Muscle layer of colon (tissue), 2 donors: Measurements from ENCODE around the gene CCDC33.

Experiments used
- H3K27ac ChIP-seq: one replicate; pipeline ENCODE4 v1.7.0; 2013; ENCODE audit warnings: low read depth, mild to moderate bottlenecking, low read length, moderate library complexity
- H3K27me3 ChIP-seq, 2 donors: one replicate each; pipeline ENCODE4 v1.7.0; 2013; ENCODE audit warnings: low read length in 2 of 2, mild to moderate bottlenecking in 2 of 2; ENCODE audit not compliant: insufficient read depth in 2 of 2, control insufficient read depth in 1 of 2
- H3K36me3 ChIP-seq: one replicate; pipeline ENCODE4 v1.7.0; 2013; ENCODE audit warnings: mild to moderate bottlenecking, low read length; ENCODE audit not compliant: insufficient read depth
- H3K4me1 ChIP-seq: one replicate; pipeline ENCODE4 v1.7.0; 2013; ENCODE audit warnings: mild to moderate bottlenecking, low read length; ENCODE audit not compliant: insufficient read depth
- H3K4me3 ChIP-seq, 2 donors: one replicate each; pipeline ENCODE4 v1.7.0; 2013; ENCODE audit warnings: low read length in 2 of 2, low read depth in 1 of 2, mild to moderate bottlenecking in 1 of 2, moderate library complexity in 1 of 2
- H3K9ac ChIP-seq: one replicate; pipeline ENCODE4 v1.7.0; 2013; ENCODE audit warnings: low read length
- H3K9me3 ChIP-seq: one replicate; pipeline ENCODE4 v1.7.0; 2013; ENCODE audit warnings: mild to moderate bottlenecking, low read length
- donor health status: abdominal sarcoma.
- donor health status: Adenocarcinoma of cecum.

The CCDC33 gene

DNA sequence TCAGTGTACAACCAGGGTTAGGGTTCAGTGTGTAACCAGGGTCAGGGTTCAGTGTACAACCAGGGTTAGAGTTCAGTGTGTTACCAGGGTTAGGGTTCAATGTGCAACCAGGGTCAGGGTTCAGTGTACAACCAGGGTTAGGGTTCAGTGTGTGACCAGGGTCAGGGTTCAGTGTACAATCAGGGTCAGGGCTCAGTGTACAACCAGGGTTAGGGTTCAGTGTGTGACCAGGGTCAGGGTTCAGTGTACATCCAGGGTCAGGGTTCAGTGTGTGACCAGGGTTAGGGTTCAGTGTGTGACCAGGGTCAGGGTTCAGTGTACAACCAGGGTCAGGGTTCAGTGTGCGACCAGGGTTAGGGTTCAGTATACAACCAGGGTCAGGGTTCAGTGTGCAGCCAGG lies 98.0 kb downstream of the CCDC33 start:
- Histone ChIP-seq H3K9ac (no peak overlapping the region), H3K4me3 (no peak overlapping the region), H3K9me3 (no peaks in the 10 kb centered on the region), H3K27ac (no peak overlapping the region), H3K36me3 (no peaks in the 10 kb centered on the region), H3K4me1 (no peaks in the 10 kb centered on the region), H3K27me3 (no peaks in the 10 kb centered on the region)

DNA sequence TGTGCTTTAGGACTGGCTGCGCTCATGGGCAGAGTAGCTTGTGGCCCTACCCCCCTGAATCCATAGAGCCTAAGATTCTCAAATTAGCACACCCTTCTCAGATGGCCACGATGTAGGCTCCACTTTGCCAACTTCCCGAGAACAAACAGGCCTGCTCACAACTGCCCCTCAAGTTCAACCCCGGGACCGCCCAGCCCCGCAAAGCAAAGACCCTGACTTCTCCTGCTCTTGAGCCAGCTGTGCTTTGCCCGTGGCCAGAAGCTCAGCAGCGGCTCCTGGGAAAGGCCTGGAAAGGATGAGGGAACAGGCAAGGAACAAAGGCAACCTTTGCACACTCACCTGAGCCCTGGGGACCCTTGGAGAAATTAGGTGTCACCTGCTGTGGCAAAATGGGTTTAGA lies 99.3 kb downstream of the CCDC33 start:
- no peak overlapping the region for H3K27ac ChIP-seq
- H3K4me1 ChIP-seq, result no peaks in the 10 kb centered on the region
- H3K9ac ChIP-seq, result no peak overlapping the region
- no peak overlapping the region for H3K4me3 ChIP-seq
- no peaks in the 10 kb centered on the region for H3K27me3 ChIP-seq
- H3K9me3 ChIP-seq, result no peaks in the 10 kb centered on the region
- no peaks in the 10 kb centered on the region for H3K36me3 ChIP-seq

DNA sequence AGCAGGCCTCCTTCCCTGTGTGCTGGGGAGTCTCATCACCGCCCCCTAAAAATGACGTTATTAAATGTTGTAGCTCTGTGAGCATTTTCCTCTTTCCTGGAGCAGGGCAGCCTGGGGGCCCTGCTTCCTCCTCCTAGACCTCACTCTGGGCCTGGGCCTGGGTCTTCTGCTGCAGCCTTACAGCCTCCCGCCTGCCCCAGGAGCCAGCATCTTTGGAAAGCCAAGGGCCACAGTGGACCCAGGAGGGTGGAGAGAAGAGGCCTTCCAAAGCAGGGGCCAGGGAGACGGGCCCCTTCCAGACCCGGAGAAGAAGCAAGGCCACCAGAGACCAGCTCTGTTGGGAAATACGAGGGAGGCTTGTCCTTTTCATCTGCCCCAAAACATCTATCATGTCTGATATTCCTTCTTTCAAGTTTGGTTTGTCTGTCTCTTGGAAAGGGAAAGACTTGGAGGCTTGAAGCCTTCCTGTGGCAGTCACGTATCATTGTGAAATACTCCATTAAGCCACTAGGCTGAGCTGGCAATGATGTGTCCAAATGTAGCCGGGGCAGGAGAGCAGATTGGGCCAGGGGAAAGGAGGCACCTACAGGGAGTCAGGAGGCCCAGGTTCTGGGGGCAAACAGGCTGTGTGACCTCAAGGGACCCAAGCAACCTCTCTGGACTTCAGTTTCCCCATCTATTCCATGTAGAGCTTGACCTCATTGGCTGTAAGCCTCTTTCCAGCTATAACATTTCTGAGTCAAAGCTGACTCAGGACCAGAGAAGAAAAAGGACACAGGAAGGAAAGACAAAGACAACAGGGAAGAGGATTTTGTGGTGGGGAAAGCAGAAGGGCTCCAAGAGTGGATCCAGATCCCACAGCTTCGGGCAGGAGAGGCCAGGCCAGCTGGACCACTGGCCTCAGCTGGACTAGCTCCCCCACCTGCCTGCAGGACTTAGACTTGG lies 100.2 kb downstream of the CCDC33 start:
- H3K9ac ChIP-seq, result no peak overlapping the region
- no peak overlapping the region for H3K4me3 ChIP-seq
- H3K27me3 ChIP-seq, result no peaks in the 10 kb centered on the region
- no peaks in the 10 kb centered on the region for H3K9me3 ChIP-seq
- no peak overlapping the region for H3K27ac ChIP-seq
- H3K36me3 ChIP-seq, result no peaks in the 10 kb centered on the region
- no peaks in the 10 kb centered on the region for H3K4me1 ChIP-seq

DNA sequence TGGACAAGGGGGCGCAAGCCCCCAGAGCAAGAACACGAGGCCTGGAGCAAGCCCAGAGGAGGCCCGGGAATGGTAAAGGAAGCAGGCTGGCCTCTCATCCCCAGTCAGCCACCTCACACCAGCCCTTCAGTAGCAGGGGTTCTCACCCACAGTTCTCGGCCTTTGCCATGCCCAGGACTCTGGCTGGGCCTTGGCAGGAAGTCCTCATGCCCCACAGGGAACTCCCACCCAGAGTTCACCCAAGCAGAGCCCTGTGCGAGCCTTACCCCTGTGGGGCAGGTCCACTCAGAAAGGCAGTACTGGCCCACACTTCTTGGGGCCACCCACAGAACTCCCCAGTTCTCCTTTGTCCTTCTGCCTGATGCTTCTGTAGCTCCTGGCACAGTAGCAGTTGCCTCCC lies 101.0 kb downstream of the CCDC33 start:
- Histone ChIP-seq H3K4me1 (no peaks in the 10 kb centered on the region), H3K36me3 (no peaks in the 10 kb centered on the region), H3K27me3 (no peaks in the 10 kb centered on the region), H3K9ac (no peak overlapping the region), H3K9me3 (no peaks in the 10 kb centered on the region), H3K27ac (no peak overlapping the region), H3K4me3 (no peak overlapping the region)

DNA sequence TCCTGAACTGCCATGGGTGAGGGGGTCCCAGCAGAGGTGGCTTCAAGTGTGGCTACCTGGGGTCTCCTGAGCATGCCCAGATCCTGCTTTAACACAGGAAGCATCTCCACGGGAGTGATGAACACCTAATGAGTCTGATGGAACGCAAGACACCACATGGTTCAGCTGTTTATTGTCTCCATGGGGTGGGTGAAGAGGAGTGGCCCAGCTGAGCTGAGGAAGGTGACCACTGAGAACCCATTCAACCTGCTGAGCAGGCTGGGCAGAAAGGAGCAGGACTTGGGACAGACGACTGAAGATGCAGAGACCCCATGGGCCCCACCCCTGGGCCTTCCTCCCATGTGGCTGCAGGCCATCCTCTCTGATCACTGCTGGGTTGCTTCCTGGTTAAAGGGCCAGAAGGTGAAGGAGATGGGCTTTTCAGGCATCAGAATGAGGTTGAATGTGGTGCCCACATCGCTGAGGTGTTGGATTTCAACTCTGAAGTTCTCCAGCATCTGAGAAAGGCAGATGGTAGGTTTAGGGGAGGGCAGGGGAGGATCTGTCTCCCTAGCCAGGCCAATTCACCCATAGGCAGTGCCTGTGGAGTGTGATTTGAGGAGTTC lies 101.6 kb downstream of the CCDC33 start:
- H3K27me3 ChIP-seq, result no peaks in the 10 kb centered on the region
- H3K27ac ChIP-seq, result no peak overlapping the region
- no peaks in the 10 kb centered on the region for H3K9me3 ChIP-seq

DNA sequence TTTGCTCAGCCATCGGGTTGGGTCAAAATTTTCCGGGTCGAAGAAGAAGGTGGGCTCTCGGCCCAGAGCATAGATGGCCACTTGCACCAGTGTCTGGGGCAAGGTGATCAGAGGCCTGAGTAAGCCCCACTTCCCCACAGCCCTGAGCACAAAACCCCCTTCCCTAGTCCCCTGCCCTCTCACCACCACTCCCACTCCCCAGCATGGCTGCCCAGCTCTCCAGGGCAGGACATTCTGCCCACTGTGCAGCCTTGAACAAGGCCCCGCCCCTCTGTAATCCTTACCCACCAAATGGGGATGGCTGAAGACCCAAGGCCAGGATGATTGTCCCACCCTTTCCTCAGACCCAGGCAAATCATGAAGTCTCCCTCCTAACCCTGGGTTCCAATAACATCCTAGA lies 102.5 kb downstream of the CCDC33 start:
- no peaks in the 10 kb centered on the region for H3K36me3 ChIP-seq
- no peaks in the 10 kb centered on the region for H3K27me3 ChIP-seq
- no peak overlapping the region for H3K9ac ChIP-seq
- no peaks in the 10 kb centered on the region for H3K4me1 ChIP-seq
- H3K27ac ChIP-seq, result no peak overlapping the region
- H3K9me3 ChIP-seq, result no peaks in the 10 kb centered on the region
- no peak overlapping the region for H3K4me3 ChIP-seq

More for the DNA sequence above, 101.6 kb downstream of the CCDC33 start:
- Histone ChIP-seq H3K36me3 (no peaks in the 10 kb centered on the region), H3K4me3 (no peak overlapping the region), H3K9ac (no peak overlapping the region), H3K4me1 (no peaks in the 10 kb centered on the region)

DNA sequence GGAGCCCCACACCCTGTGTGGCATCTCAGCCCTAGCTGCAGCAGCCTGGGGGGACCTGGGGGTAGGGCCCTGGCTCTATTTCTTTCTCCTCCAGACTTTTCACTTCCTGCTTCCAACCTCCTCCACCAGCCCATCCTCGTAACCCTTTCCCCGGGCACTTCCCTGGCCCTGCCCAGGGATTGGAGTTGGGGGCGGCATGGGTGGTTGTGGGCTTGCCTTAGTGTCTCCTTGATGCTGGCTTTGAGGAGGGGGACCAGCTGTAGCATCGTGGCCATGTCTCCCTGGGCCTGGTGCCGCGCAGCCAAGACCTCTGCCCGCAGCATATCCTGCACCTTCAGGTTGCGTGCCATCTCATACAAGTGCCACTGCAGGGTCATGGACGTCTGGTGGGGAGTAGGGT lies 103.2 kb downstream of the CCDC33 start:
- Histone ChIP-seq H3K27me3 (no peaks in the 10 kb centered on the region), H3K9ac (no peak overlapping the region), H3K4me1 (no peaks in the 10 kb centered on the region), H3K27ac (no peak overlapping the region), H3K9me3 (no peaks in the 10 kb centered on the region), H3K36me3 (no peaks in the 10 kb centered on the region), H3K4me3 (no peak overlapping the region)

DNA sequence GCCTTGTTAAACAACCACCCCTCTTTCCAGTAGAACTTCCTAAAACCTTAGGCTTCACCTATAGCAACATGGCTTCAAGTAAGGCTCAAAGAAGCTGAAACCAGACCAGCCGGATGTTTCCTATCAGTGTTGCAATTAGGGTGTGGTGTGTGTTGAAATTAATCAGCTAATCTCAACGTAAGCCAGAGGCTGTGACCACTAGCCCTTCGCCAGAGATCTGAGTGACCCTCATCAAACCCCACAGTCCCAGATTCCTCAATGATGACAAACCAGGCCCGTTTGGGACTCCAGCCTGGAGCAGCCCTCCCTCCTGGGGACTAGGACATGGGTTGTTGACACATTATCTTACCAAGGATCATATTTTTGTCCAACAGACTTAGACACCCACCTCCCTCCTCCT lies 104.0 kb downstream of the CCDC33 start:
- Histone ChIP-seq H3K27ac (no peak overlapping the region), H3K9me3 (no peaks in the 10 kb centered on the region), H3K36me3 (no peaks in the 10 kb centered on the region), H3K9ac (no peak overlapping the region), H3K4me1 (no peaks in the 10 kb centered on the region), H3K27me3 (no peaks in the 10 kb centered on the region), H3K4me3 (no peak overlapping the region)

DNA sequence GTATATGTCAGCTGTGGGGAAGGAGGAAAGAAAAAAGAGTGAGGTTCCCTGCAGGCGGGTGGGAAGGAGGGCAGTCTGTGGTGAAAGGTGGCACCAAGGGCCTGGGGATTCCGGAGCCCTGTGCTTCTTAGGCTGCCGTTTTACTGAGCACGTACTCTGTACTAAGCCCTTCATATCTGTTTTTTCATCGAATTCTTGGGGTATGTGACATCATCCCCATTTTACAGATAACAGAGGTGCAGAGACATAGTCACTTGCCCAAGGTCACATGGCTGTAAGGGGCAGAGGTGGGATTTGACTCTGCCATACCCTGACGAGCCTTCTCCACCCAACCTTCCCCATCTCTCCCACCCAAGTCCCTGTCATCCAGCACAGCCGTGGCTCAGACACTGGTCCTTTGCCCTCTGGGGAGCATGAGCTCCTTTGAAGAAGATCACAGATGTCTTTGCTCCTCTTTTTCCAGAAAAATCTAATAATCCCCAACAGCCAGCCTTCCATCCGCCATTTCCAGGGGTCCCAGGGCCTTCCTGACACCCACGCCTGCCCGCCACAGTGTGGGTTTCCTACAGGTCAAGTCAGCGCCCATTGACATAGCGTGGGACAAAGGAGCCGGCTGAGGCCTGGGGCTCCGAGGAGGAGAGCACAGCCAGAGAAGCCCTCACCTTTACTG lies 107.1 kb downstream of the CCDC33 start:
- Histone ChIP-seq H3K4me3 (no peak overlapping the region), H3K4me1 (no peaks in the 10 kb centered on the region), H3K27ac (no peak overlapping the region), H3K9me3 (no peaks in the 10 kb centered on the region), H3K27me3 (no peaks in the 10 kb centered on the region), H3K9ac (no peak overlapping the region), H3K36me3 (no peaks in the 10 kb centered on the region)

DNA sequence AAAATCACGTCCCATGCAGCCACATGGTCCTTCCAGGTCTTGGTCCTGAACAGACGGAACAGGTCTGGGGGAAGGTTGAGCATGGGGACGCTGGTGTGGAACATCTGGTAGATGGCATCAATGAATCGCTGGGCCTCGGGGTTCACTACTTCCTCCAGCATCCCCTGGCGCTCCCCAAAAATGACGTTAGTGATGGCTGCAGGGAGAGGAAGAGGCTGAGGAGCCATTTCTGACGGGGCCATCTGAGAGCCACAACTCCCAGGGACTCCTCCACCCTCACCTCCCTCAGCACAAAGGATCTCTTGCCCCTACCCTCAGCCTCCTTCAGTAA lies 107.6 kb downstream of the CCDC33 start:
- H3K27me3 ChIP-seq, result no peaks in the 10 kb centered on the region

DNA sequence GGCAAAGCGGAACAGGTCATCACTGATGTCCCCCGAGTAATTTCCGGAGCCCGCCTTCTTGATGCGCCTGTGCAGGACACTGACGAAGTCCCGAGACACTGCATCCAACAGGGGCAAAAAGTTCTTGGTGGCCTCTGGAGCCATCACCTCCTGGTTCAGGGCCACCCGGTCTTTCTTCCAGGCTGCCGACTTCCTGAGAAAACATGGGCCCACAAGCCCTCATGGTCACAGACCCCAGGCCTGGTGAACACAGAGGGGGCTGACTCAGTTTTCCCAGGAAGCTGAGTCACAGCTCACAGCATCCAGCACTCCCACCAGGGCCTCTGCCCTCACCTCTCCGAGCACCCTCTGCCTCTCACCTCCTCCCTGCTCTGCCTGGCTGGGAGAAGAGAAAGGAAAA lies 108.9 kb downstream of the CCDC33 start:
- Histone ChIP-seq H3K9me3 (no peaks in the 10 kb centered on the region), H3K4me3 (no peak overlapping the region), H3K9ac (no peak overlapping the region), H3K27ac (no peak overlapping the region), H3K27me3 (no peaks in the 10 kb centered on the region), H3K36me3 (no peaks in the 10 kb centered on the region), H3K4me1 (no peaks in the 10 kb centered on the region)

More for the DNA sequence above, 107.6 kb downstream of the CCDC33 start:
- H3K27ac ChIP-seq, result no peak overlapping the region
- no peaks in the 10 kb centered on the region for H3K9me3 ChIP-seq
- no peak overlapping the region for H3K4me3 ChIP-seq
- H3K36me3 ChIP-seq, result no peaks in the 10 kb centered on the region
- no peak overlapping the region for H3K9ac ChIP-seq
- no peaks in the 10 kb centered on the region for H3K4me1 ChIP-seq
